ENCODE measurements around the gene SNX32.

The SNX32 gene

DNA sequence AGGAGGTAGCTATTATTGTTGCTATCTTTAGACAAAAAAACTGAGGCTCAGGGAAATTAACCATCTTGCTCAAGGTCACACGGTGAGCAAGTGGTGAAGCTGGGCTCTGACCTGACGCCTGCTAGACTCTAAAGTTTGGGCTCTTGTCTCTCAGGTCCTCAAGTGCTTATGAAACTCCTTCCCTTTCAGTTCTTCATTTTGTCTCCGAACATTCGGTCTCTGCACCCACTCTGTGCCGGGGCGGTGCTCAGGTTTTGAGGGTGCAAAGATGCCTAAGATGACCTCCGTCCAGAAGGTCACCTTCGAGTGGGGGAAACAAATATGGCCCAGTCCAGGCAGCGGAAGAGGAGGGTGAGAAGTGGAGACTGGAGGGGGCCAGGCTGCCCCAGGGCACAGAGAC, 30.9 kb upstream of the SNX32 start:
- Histone ChIP-seq H3K27ac (no peak overlapping the region), H3K4me1 (ENCODE audit: control insufficient read depth in 1 of 2, insufficient read depth in 1 of 2, low read depth in 1 of 2, low read length in 1 of 2) (no peaks in the 10 kb centered on the region), H3K9me3 (no peaks in the 10 kb centered on the region), H3K36me3 (no peaks in the 10 kb centered on the region), H3K27me3 (peaks cover 53% of the 10 kb centered on the region), H3K4me3 (ENCODE audit: low read depth in 1 of 2, low read length in 1 of 2) (no peak overlapping the region)
- TF ChIP-seq, protein P1, sequence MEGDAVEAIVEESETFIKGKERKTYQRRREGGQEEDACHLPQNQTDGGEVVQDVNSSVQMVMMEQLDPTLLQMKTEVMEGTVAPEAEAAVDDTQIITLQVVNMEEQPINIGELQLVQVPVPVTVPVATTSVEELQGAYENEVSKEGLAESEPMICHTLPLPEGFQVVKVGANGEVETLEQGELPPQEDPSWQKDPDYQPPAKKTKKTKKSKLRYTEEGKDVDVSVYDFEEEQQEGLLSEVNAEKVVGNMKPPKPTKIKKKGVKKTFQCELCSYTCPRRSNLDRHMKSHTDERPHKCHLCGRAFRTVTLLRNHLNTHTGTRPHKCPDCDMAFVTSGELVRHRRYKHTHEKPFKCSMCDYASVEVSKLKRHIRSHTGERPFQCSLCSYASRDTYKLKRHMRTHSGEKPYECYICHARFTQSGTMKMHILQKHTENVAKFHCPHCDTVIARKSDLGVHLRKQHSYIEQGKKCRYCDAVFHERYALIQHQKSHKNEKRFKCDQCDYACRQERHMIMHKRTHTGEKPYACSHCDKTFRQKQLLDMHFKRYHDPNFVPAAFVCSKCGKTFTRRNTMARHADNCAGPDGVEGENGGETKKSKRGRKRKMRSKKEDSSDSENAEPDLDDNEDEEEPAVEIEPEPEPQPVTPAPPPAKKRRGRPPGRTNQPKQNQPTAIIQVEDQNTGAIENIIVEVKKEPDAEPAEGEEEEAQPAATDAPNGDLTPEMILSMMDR (IDR thresholded peaks at IDR 0.05), result no peak

DNA sequence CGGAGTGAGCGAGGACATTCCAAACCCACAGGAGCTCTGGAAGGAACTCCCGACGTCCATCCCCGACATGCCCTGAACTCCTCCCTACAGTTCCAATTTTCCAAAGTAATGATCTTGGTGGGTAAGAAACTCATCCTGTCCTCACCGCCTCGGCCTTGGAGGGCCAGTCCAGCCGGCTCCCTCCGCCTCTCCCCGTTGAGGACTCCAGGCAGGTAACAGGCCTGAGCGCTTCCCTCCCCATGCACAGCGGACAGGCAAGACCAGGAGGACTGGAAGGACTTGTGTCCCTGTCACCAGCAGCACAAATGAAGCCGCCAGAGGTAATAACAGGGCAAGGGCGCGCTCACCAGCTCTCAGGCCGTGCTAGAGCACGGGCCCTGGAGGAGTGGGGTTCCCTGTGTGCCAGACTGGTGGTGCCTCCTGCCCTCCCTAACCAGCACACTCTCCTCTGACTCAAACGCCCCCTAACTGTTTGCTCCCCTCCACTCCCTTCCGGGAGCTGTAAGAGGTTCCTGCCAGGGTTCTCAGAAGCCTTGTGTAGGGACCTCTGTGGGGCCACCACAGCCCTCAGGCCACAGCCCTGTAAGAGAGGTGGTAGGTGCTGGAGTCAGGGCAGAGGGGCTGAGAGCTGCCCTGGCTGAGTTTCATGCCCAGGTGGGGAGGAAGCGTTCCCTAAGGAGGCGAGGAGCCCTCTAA, 29.8 kb upstream of the SNX32 start:
- no peaks in the 10 kb centered on the region for H3K36me3 ChIP-seq
- H3K4me1 ChIP-seq (ENCODE audit: control insufficient read depth in 1 of 2, insufficient read depth in 1 of 2, low read depth in 1 of 2, low read length in 1 of 2), result no peaks in the 10 kb centered on the region
- H3K9me3 ChIP-seq, result no peaks in the 10 kb centered on the region
- H3K4me3 ChIP-seq (ENCODE audit: low read depth in 1 of 2, low read length in 1 of 2), result no peak overlapping the region
- TF ChIP-seq, protein P1 (IDR thresholded peaks at IDR 0.05), result no peak
- H3K27me3 ChIP-seq, result peaks cover 62% of the 10 kb centered on the region
- no peak overlapping the region for H3K27ac ChIP-seq

GRCh38 chr11:65806979-65807378, 26.8 kb upstream of the SNX32 start:
- Histone ChIP-seq H3K4me1 (ENCODE audit: control insufficient read depth in 1 of 2, insufficient read depth in 1 of 2, low read depth in 1 of 2, low read length in 1 of 2) (peaks cover 10 to 15% of the 10 kb centered on the region in 2 experiments), H3K4me3 (ENCODE audit: low read depth in 1 of 2, low read length in 1 of 2) (no peak overlapping the region), H3K36me3 (no peaks in the 10 kb centered on the region), H3K27ac (no peak overlapping the region), H3K27me3 (peaks cover 45% of the 10 kb centered on the region), H3K9me3 (no peaks in the 10 kb centered on the region)
- TF ChIP-seq, protein P1 (IDR thresholded peaks at IDR 0.05), result no peak

DNA sequence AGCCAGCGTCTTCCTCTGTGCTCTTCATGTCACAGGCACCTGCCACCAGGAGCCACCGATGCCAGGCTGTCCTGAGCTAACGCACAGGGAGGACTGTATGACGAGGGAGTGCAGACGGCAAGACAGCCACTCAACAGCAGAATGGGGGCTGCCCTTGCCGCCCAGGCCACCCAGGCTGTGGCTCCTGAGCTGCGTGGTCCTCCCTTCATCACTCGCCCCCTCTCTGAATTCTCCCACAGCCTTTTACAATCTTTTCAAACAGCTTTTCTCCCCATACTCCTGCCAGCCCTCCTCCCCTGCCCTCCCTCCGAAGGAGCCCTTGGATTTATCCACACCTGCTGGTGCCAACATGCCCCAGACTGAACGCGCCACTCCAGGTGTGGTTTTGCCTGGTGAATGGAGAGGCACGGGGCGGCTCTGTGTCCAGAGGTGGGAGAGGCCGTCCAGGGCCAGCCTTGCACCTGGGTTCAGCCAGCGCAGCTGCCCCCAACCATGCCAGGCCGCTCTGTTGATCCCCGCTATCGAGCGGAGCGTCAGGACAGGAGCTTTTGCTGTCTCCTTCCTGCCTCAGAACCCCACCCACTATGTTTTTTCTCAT, 24.9 kb upstream of the SNX32 start:
- no peak overlapping the region for H3K4me3 ChIP-seq (ENCODE audit: low read depth in 1 of 2, low read length in 1 of 2)
- TF ChIP-seq, protein P1 (IDR thresholded peaks at IDR 0.05), result no peak
- H3K27me3 ChIP-seq, result peaks cover 26% of the 10 kb centered on the region
- H3K36me3 ChIP-seq, result no peaks in the 10 kb centered on the region
- H3K27ac ChIP-seq, result no peak overlapping the region
- H3K9me3 ChIP-seq, result no peaks in the 10 kb centered on the region
- peaks cover 29 to 33% of the 10 kb centered on the region in 2 experiments for H3K4me1 ChIP-seq (ENCODE audit: control insufficient read depth in 1 of 2, insufficient read depth in 1 of 2, low read depth in 1 of 2, low read length in 1 of 2)

DNA sequence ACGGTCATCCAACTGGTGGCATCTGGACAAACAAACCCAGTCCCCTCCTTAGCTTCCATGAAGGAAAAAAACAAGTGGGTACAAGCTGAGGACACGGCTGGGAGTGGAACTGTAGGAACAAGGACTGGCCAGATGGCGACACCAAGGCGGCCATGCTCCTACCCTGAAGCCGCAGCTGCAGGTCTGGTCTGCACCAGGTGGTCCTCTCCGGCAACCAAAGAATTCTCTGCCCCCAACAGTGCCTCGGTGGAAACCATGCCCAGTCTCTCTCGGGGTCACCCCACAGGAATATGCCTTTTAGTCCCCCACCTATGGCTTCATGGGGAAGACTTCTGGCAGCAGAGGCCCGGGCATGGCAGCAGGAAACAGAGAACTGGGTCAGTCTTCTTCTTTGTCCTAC, 24.3 kb upstream of the SNX32 start:
- TF ChIP-seq, protein P1 (IDR thresholded peaks at IDR 0.05), result no peak
- no peaks in the 10 kb centered on the region for H3K36me3 ChIP-seq
- peaks cover 35 to 39% of the 10 kb centered on the region in 2 experiments for H3K4me1 ChIP-seq (ENCODE audit: control insufficient read depth in 1 of 2, insufficient read depth in 1 of 2, low read depth in 1 of 2, low read length in 1 of 2)
- peaks cover 20% of the 10 kb centered on the region for H3K27me3 ChIP-seq
- no peak overlapping the region for H3K4me3 ChIP-seq (ENCODE audit: low read depth in 1 of 2, low read length in 1 of 2)
- H3K9me3 ChIP-seq, result no peaks in the 10 kb centered on the region
- no peak overlapping the region for H3K27ac ChIP-seq

Data from neutrophil (primary cell).